SK-MEL-5 (cell line): Measurements from ENCODE around the gene RNF212B. TPM values are rescaled to one million over a fixed set of nuclear protein-coding genes. Genes with fewer than 3 reads are reported as not detected.
A peak's percentile ranks its signal among the peaks of the same experiment; 100 is the strongest.

Experiments
- DNase-seq: peaks from one replicate; pipeline ENCODE4 v3.0.0-alpha.2; 2016; ENCODE audit warnings: low read depth, low spot score
- in situ Hi-C: cut with HindIII; loops from 2 replicates; pipeline ENCODE4 v1.10.0; 2016; ENCODE audit warnings: low sequenced_read_pairs, high pct_unique_total_duplicates, low pct_unique_long_range_greater_than_20kb
- total RNA-seq: library from RNA; depleted of rRNA; stranded (reverse); fragments of >200 nt; shearing (Covaris generic); gene quantifications from 2 replicates; pipeline ENCODE4 v1.2.3, GENCODE V29; 2014

RNF212B gene
- total RNA-seq, 1 experiment from 2014 or later: not detected

DNA sequence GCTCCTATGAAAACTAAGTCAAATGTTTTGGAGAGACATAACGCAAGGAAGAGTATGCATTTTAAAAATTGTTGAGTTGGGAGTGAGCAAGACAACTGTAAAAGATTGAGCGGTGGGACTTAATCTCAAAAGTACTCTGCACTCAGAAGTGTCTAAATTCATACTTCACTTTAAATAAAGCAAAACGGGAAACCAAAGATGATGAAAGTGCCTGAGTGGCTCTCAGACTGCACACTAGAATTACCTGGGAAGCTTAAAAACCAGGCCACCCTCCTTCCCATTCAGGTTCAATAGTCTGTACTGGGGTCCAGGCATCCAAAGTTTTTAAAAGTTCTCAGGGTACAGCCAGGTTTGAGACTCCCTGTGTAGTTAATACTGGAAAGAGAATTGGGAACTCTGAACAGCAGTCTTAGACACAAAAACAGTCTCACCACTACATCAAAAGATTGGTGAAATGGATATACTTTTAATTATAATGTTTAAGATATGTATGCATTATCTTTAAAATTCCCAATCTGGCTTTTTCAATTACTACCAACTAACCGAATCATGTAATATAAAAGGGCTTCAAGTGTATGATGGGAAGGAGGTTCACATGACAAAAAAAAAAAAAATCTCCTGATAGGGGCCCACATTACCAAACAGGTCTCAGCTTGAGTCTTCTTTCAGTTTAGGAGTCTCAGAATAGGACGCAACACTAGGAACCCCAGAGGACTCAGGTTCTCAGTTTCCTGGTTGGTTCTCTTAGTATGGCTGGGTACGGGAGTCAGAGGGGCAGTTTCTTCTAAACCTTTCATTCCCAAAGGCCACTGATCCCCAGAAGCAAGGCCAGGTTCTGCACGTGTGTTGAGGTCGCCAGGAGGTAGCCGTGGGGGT, 47.2 kb downstream of the RNF212B start:
- peak; percentile 15 for DNase-seq

DNA sequence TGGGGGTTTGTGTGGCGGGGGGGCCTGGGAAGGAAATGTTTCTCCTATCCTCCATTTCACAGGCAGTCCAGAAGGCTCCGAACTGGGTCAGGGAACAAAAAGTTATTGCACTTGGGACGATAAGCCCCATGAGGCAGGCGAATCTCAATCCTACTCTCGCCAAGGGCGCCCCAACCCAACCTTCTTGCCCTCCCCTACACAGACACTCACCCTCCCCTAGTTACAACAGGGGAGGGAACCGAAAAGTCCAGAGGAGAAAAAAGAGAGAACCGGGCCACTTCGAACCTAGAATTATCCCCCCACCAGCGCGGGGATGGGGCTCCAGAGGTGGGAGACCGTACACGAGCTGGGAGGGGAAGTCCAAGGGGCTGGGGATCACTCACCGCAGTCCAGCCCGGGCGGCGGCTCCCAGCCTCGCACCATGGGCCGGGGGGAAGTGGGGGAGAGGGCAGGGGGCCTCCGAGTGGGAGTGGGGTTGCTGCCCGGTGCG, 47.8 kb downstream of the RNF212B start:
- no peak for DNase-seq
- in situ Hi-C loops: no loop called here

More for the DNA sequence above, 47.2 kb downstream of the RNF212B start:
- in situ Hi-C loops: no loop called here

DNA sequence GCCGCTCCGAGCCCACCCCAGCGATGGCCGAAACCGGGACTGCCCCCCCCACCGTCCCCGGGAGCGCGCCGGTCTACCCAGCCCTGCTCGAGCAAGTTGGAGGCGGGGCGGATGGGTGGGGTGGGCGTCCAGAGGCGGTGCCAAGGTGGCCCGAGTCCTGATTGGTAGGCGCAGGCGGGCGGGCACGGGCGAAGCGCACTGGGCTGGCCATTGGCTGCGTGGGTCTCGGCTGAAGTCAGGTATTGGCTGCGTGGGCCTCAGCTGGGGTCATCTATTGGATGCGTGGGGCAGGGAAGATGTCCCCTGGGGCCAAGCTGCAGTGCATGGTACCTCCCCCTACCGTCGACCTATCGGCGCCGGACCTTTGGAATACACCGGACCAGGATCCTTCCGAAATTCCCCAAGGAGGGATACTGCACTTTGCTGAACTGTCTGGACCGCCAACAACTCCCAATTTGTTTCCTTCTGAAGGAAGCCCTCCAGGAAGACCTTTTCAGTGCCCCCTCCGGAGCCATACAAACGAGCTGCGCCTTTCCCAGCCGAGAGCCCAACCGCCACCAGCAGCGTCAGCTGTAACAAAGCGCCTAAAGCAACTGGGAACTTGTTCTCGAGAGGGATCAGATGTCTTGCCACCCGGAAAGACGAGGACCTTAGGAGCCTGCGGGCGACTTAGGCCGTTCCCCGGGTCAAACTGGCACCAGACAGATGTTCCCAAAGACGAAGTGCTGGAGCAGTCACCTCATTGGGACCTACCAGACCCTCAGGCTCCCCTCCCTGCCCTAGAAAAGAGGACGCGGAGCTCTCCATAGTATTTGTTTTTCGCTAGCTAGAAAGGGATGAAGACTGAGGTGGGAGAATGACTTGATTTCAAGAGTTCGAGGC, 48.5 kb downstream of the RNF212B start, which contains the start of gene HOMEZ:
HOMEZ (minus strand) TSS at position 113 of the 882 bp plus-strand sequence. CDS start 180 bp downstream, outside the sequence.
- in situ Hi-C loops: no loop called here
- peak; percentile 98 for DNase-seq

DNA sequence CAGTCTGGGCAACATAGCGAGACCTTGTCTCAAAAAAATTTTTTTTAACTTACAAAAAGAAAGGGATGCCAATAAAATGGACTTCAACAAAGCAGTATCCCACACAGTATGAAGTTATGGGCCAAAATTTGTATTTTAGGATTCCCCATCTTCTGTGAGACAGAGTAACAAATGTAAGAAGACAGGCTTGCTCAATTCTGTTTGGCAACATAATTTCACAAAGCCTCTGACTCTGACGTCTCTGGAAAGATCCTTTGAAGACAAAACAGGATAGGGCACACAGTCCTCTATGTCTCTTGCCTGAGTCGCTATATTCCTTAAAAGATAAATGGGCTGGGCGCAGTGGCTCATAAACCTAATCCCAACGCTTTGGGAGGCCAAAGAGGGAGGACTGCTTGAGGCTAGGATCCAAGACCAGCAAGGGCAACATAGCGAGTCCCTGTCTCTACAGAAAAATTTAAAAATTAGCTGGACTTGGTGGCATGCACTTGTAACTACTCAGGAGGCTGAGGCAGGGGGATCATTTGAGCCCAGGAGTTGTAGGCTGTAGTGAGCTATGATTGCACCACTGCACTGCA, 49.3 kb downstream of the RNF212B start:
- DNase-seq: no peak
- in situ Hi-C loops: no loop called here

DNA sequence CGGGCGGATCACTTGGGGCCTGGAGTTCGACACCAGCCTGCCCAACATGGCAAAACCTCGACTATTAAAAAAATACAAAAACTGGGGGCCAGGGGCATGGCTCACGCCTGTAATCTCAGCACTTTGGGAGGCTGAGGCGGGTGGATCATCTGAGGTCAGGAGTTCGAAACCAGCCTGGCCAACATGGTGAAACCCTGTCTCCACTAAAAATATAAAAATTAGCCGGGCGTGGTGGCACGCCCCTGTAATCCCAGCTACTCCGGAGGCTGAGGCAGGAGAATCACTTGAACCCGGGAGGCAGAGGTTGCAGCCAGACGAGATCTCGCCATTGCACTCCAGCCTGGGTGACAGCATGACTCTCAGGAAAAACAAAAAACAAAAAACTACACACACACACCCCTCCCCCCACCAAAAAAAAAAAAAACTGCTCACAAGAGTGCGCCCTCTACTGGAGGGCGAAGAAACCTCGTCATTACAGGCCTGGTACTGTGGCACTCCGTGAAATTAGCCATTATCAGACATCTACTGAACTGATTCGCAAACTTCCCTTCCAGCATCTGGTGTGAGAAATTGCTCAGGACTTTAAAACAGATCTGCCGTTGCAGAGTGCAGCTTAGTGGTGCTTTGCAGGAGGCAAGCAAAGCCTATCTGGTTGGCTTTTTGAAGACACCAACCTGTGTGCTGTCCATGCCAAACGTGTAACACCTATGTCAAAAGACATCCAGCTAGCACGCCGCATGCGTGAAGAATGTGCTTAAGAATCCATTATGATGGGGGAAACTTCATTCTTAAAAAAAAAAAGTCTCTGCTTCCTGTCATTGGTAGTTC, 57.2 kb downstream of the RNF212B start:
- peak; percentile 80 for DNase-seq
- in situ Hi-C loops: no loop called here

DNA sequence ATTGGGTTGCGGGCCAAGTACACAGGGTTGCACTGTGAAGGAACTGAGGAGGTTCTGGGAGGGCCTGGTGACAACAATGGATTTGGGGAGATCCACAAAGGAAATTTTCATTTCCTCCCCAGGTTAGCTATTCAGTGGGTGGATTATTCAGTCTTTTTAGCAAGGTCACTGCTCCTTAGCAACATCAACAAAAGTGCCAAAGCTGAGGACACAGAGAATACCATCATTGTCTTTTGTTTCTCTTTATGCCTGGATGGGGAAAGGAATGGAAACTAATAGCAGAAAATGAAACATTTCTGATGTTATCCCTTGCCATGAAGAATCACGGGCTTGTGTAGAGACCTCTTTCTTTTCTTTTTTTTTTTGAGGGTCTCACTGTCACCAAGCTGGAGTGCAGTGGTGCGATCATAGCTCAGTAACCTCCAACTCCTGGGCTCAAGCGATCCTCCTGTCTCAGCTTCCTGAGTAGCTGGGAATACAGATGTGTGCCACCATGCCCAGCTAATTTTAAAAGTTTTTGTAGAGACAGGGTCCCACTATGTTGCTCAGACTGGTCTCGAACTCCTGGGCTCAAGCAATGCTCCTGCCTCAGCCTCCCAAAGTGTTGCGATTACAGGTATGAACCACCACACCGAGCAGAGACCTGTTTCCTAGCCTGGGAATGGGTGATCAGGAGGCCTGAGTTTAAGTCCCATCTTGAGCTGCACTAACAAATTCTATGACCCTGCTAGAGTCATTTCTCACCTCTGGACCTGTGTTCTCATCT, 58.5 kb downstream of the RNF212B start:
- DNase-seq: no peak
- in situ Hi-C loops: no loop called here

DNA sequence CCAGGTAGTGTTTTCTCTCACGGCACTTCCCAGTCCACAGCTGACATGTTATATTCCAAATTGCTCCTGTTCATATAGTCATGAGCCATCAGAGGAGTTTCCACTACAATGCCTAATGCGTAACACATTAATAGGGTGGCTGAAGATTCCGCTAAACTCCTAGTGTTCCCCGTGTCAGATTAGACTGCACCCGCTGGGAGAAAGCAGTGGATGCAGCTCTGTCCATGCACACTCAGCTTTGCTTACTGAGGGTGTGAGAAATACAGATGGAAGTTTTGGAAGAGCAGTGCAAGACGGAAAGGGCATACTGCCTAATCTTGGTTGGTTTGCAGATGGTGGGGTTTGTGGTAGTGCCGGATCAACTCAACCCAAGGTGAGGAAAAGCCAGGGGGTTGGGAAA, 59.4 kb downstream of the RNF212B start:
- in situ Hi-C loops: no loop called here
- no peak for DNase-seq

DNA sequence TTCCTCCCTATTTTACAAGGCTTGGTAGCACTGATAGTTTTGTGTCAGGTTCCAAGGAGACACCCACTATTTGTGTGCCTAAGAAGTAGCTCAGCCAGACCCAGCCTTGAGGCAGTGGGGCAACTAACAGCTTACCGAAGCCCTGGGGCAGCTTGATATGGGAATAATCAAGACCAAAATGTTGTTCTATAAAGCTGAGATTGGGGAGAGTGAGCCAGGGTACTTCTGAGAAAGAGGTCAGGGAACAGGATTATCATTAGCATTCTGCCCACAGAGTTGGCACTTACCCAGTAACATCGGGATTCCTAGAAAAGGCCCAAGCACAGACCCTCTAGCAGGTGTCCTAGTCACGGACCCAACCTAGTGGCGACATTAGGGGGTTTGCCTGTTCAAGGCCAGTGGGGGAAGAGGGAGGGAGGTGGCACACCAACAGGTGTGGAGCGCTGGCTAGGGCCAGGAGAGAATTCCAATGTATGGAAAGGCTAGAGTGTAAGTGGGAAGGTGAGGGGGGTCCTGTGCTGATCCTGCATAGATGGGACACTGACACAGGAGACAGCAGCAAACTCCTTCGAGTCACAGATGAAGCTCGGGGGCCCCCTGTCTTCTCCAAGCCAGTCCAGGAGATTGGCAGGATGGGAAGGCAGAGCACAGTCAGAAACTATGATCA, 60.0 kb downstream of the RNF212B start:
- in situ Hi-C loops: no loop called here
- no peak for DNase-seq

DNA sequence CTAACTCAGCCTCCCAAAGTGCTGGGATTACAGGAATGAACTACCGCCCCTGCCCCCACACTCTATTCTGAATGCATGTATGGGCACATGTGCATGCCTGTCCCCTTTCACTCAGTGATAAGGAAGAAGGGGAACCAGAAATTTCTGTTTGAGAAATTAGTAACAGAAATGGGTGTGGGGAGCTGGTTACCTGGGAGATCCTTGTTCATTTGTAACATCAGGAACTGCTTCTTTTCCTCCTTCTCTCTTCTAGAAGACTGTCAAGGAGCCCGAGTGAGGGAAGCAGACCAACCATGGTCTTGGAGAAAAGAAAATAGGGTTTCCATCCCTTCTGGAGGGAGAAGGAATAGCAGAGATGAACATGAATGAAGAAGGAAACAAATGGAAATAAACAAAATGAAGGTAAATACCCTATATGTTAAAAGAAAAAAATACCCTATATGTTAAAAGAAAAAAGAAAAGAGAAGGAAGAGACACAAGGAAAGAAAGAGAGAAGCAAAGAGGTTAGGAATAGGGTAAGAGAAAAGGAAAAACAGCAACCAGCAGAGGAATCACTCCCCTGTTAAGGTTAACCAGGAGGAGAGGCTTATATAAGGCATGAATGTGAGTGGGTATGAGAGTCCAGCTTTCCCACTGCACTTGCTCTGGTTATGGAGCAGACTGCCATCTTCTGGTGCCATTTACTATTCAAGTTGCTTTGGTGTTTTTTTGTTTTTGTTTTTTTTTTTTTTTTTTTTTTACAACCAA, 61.6 kb downstream of the RNF212B start:
- DNase-seq: peak; percentile 71
- in situ Hi-C loops: no loop called here

DNA sequence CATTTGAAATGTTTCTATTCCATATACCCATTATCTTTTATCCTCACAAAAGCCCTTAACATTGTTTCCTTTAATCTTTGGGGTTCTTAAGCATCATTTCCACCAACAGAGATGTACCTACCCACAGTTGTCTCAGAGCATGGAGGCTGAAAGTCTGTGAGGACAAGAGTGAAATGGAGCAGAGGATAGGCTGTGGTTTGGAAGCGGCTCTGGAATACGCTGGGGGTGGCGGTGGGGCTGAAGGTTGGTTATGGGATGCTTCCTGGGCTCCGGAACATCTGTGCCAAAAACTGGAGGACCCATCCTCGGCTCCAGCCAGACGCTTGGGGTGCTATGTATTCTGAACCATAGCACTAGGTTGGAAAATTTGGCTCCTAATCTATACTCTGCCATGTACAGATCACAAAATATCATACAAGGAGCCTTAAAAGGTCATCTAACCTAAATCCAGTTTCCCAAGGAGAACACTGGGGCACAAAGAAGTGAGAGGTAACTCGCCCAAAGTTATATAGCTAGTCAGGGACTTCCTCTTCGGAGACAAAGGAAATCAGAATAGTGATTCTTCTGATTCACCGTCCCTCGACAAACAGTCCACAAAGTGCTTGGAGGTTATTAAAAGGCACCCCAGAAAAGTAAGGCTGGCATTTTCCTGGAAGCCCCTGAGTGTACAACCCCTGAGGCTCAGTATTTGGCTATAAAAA, 62.4 kb downstream of the RNF212B start:
- in situ Hi-C loops: no loop called here
- no peak for DNase-seq

DNA sequence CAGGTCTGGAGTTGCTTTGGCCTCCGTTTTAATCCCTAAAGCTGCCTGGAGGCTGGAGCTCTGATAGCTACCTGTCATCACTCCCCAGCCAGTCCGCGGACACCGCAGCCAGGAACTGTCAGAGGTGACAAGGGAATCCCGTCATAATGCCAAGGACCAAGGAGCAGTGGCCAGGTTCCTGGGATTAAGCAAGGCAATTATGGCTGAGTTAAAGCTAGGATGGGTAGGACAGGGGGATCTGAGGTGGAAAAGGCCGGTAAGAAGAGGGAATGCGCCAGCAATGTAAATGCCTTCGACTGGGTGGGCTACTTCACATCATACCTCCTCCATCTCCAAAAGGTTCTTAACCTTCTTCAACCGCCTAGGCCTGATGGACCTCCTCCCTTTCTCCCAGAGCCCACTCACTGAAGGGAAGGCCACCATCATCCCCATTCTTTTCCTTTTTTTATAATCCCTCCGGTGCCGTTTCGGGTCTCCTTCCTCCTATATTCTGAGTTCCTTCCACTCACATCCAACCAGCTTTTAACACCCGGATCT, 63.0 kb downstream of the RNF212B start:
- in situ Hi-C loops: no loop called here
- no peak for DNase-seq

DNA sequence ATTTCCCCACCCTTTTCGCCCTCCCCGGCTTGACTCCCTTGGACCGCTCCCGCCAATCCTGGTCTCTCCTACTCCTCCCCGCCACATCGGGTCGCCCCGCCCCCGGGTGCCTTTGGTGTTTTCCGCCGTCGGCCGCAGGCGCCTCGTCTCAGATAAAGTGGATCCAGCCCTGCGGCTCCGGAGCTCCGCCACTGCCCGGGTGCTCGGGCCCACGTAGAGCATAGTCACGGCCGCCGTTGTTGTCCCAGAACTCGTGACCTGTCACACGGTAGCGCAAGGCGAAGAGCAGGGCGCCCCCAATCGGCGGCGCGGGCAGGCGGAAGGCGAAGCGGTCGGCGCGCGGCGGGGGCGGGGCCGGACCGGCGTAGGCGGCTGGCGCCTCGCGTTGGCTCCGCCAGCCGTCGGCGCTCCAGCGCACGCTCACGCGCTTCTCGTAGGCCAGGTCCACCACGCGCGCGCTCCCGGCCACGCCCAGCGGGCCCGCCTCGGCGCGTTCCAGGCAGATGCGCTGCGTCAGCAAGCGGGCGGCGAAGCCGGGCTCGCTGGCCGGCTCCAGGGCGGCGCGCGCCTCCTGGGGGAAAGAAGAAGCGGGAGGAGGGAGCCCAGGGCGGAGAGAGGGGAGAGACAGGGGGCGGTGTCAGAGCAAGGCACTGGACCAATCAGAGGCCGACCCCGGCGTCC, 63.7 kb downstream of the RNF212B start:
- peak; percentile 96 for DNase-seq
- in situ Hi-C loops: no loop called here

DNA sequence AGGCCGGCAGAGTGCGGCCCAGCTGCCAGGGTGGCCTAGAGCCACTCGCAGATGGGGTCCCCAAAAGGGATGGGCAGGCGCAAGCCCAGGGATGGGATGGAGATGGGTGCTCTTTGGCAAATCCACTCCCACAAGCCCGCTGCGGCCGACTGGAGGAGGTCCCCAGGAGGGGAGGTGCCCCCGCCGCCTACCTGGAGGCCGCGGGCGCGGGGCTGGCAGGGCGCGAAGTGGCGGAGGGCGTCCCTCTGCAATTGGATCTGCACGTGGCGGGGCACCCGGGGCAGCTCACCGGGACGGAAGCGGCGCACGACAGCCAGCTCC, 64.2 kb downstream of the RNF212B start:
- in situ Hi-C loops: no loop called here
- DNase-seq: no peak
